Endothelial cell of umbilical vein (primary cell): ENCODE measurements around the gene CEP120. TPM values are rescaled to one million over a fixed set of nuclear protein-coding genes. Genes with fewer than 3 reads are reported as not detected.

Experiments used
- BruUV-seq: library from RNA; stranded (reverse); fragments of 400-500 nt; replicated peaks from 2 replicates; lab custom pipeline; 2021; lab: Mats Ljungman, UMichigan
- CTCF ChIA-PET: fragments of 300-600, 350-600 bp; sonication (Branson Sonifier 250); formaldehyde crosslinking; loops from one replicate; lab custom pipeline; 2021; ENCODE audit warnings: antibody characterized with exemption, inconsistent platforms; lab: Charles Lee
- POLR2A ChIA-PET: fragments of 300-600, 350-600 bp; sonication (Branson Sonifier 250); formaldehyde crosslinking; loops from one replicate; lab custom pipeline; 2021; ENCODE audit warnings: antibody characterized with exemption, inconsistent platforms; lab: Charles Lee
- DNase-seq: peaks from one replicate; pipeline ENCODE4 v3.0.0-alpha.2; 2011; ENCODE audit warnings: low read depth, low spot score
- FAIRE-seq: peaks from 2 replicates; lab custom pipeline; 2011; peaks lifted over from hg19 to GRCh38; lab: Jason Lieb, UNC
- H2AFZ ChIP-seq: 2 replicates; pipeline ENCODE4 v1.6.0; 2012; ENCODE audit warnings: low read depth, low read length, control low read depth, inconsistent platforms
- H3K27ac ChIP-seq: 2 replicates; pipeline ENCODE4 v1.5.1; 2011; ENCODE audit warnings: low read depth, mild to moderate bottlenecking, control low read depth, low read length, moderate library complexity; ENCODE audit not compliant: insufficient read depth
- H3K27me3 ChIP-seq, 2 experiments: 2 replicates each; pipeline versions ENCODE4 v1.6.0 to v1.6.1; 2011; ENCODE audit warnings: low read length in 2 of 2, mixed read lengths in 1 of 2; ENCODE audit not compliant: control insufficient read depth in 2 of 2, insufficient read depth in 2 of 2
- H3K36me3 ChIP-seq, 2 experiments: 2 replicates in 1 of 2; 3 replicates in 1 of 2; pipeline ENCODE4 v1.5.1; 2011; ENCODE audit warnings: low read length in 2 of 2, mild to moderate bottlenecking in 1 of 2, moderate library complexity in 1 of 2; ENCODE audit not compliant: control insufficient read depth in 2 of 2, insufficient read depth in 2 of 2; ENCODE audit errors: extremely low read depth in 1 of 2
- H3K4me1 ChIP-seq: 3 replicates; pipeline ENCODE4 v1.5.1; 2011; ENCODE audit warnings: mild to moderate bottlenecking, low read length; ENCODE audit not compliant: control insufficient read depth, insufficient read depth; ENCODE audit errors: extremely low read depth
- H3K4me2 ChIP-seq: 2 replicates; pipeline ENCODE4 v1.6.1; 2011; ENCODE audit warnings: low read length, control low read depth, mixed read lengths; ENCODE audit not compliant: insufficient read depth
- H3K4me3 ChIP-seq, 3 experiments: fragments of 200-600 bp in 1 of 3; sonication (generic), shearing (Covaris generic) in 1 of 3; replicated peaks in 1 of 3; 2 replicates each; pipeline ENCODE4 v1.5.1; 2011 to 2016; ENCODE audit warnings: control low read depth in 3 of 3, low read length in 3 of 3, mild to moderate bottlenecking in 2 of 3, inconsistent platforms in 1 of 3, low read depth in 1 of 3, moderate library complexity in 1 of 3; ENCODE audit not compliant: insufficient read depth in 1 of 3
- H3K79me2 ChIP-seq: 2 replicates; pipeline ENCODE4 v1.6.0; 2012; ENCODE audit warnings: low read length, inconsistent platforms; ENCODE audit not compliant: control insufficient read depth, insufficient read depth
- H3K9ac ChIP-seq: replicated peaks from 2 replicates; pipeline ENCODE3; 2011; ENCODE audit warnings: low read length, control low read depth; ENCODE audit not compliant: insufficient read depth; ENCODE audit errors: extremely low read depth
- H3K9me1 ChIP-seq: replicated peaks from 3 replicates; pipeline ENCODE4 v1.6.0; 2011; ENCODE audit warnings: mild to moderate bottlenecking, low read length; ENCODE audit not compliant: control insufficient read depth, insufficient read depth; ENCODE audit errors: extremely low read depth
- H3K9me3 ChIP-seq: replicated peaks from 2 replicates; pipeline ENCODE4 v1.5.1; 2012; ENCODE audit warnings: low read length, inconsistent platforms; ENCODE audit not compliant: control insufficient read depth, insufficient read depth
- H4K20me1 ChIP-seq: replicated peaks from 2 replicates; pipeline ENCODE3; 2011; ENCODE audit warnings: mild to moderate bottlenecking, low read length; ENCODE audit not compliant: control insufficient read depth, insufficient read depth; ENCODE audit errors: extremely low read depth
- CTCF ChIP-seq, 2 donors: IDR thresholded peaks; 1 replicate in 1 of 2; 2 replicates in 1 of 2; pipeline ENCODE4 v1.5.1; 2011; ENCODE audit warnings: low read length in 2 of 2, mild to moderate bottlenecking in 2 of 2, moderate library complexity in 2 of 2, control low read depth in 1 of 2, inconsistent platforms in 1 of 2, low read depth in 1 of 2; ENCODE audit not compliant: insufficient read depth in 1 of 2; ENCODE audit errors: extremely low read depth in 1 of 2
- FOS ChIP-seq: IDR thresholded peaks from 2 replicates; pipeline ENCODE4 v1.6.1; 2011; ENCODE audit warnings: mild to moderate bottlenecking, low read length, moderate library complexity, borderline replicate concordance; ENCODE audit not compliant: insufficient read depth
- GATA2 ChIP-seq: IDR thresholded peaks from 2 replicates; pipeline ENCODE4 v1.7.0; 2011; ENCODE audit warnings: low read depth, mild to moderate bottlenecking, moderate library complexity, mixed read lengths, low read length; ENCODE audit not compliant: insufficient read length, insufficient read depth
- JUN ChIP-seq: IDR thresholded peaks from 2 replicates; pipeline ENCODE4 v1.6.1; 2011; ENCODE audit warnings: borderline replicate concordance, low read depth; ENCODE audit not compliant: insufficient read length, insufficient read depth
- MAX ChIP-seq: IDR thresholded peaks from 2 replicates; pipeline ENCODE4 v1.6.1; 2011; ENCODE audit not compliant: insufficient read depth, insufficient read length
- MYC ChIP-seq: IDR thresholded peaks from one replicate; pipeline ENCODE4 v1.6.1; 2011; ENCODE audit warnings: mild to moderate bottlenecking, low read depth, low read length
- POLR2A ChIP-seq: IDR thresholded peaks from 2 replicates; pipeline ENCODE4 v1.6.1; 2012; ENCODE audit warnings: low read depth, mild to moderate bottlenecking, control low read depth, low read length
- POLR2AphosphoS5 ChIP-seq: IDR thresholded peaks from 2 replicates; pipeline ENCODE4 v1.6.1; 2012; ENCODE audit warnings: low read depth, mild to moderate bottlenecking, control low read depth, low read length, moderate library complexity; ENCODE audit not compliant: insufficient read depth
- dilution Hi-C: fragments of 300-500 bp; cut with MboI; formaldehyde crosslinking; loops from one replicate; pipeline ENCODE4 v1.15.0; 2019; ENCODE audit warnings: low sequenced_read_pairs; ENCODE audit not compliant: extremely low pct_ligation_motif_present
- intact Hi-C: fragments of 100-400 bp; cut with micrococcal nuclease; formaldehyde crosslinking; loops from one replicate; pipeline ENCODE4 v1.10.0; 2022
- polyA plus RNA-seq, 4 experiments: library from polyadenylated mRNA; depleted of rRNA in 3 of 4; stranded (reverse) in 3 of 4; unstranded in 1 of 4; fragments of >200 nt; gene quantifications; 2 replicates each; pipeline versions ENCODE4 v1.2.1 to v1.2.3, GENCODE V29; 2011 to 2012; ENCODE audit warnings: missing spikeins in 1 of 4
- total RNA-seq: library from RNA; stranded (reverse); gene quantifications from 2 replicates; pipeline ENCODE4 v1.2.3, GENCODE V29; 2021

CEP120 gene
- total and polyA plus RNA-seq, 2 donors (not counting 3 experiments of a cell fraction or from before 2014, with no cell fraction given): 6.6 to 18.8 TPM

- H3K4me3 ChIP-seq: no peak overlapping the region
- H3K9me1 ChIP-seq: no peaks in the 10 kb centered on the region
- dilution Hi-C loops: no loop called here
- H3K79me2 ChIP-seq: no peaks in the 10 kb centered on the region
- H4K20me1 ChIP-seq: no peaks in the 10 kb centered on the region
- no peak overlapping the region for H3K27ac ChIP-seq
- H3K9ac ChIP-seq: no peak overlapping the region
- POLR2A ChIA-PET: no interaction called here
- CTCF ChIA-PET: interaction anchor here (1.4 to 2.1 kb wide), 2 partner anchors 28 to 213 kb away, joined by 4 read pairs; no protein-coding TSS in a partner anchor
- H3K9me3 ChIP-seq: no peaks in the 10 kb centered on the region
- intact Hi-C loops: no loop called here
- no peak for DNase-seq
- no peaks in the 10 kb centered on the region for H3K36me3 ChIP-seq
- H3K4me2 ChIP-seq: no peak overlapping the region
- FAIRE-seq: no peak
- no TSS peak for BruUV-seq
- TF ChIP-seq GATA2 (no peak), POLR2AphosphoS5 (no peak), CTCF (IDR thresholded peaks at IDR 0.05; ENCODE audit: extremely low read depth in 1 of 2, insufficient read depth in 1 of 2, low read depth in 1 of 2, low read length in 2 of 2) (no peak), JUN (no peak), POLR2A (no peak), MYC (no peak), MAX (no peak), FOS (no peak)
- H3K27me3 ChIP-seq: no peaks in the 10 kb centered on the region
- no peaks in the 10 kb centered on the region for H3K4me1 ChIP-seq
- H2AFZ ChIP-seq: no peak overlapping the region
Observed at GRCh38 chr5:123397538-123397937, 25.7 kb downstream of the CEP120 start.
